Fibroblast of villous mesenchyme (primary cell): Measurements from ENCODE around the gene DHRSX. TPM values are rescaled to one million over a fixed set of nuclear protein-coding genes. Genes with fewer than 3 reads are reported as not detected.
A peak's percentile ranks its signal among the peaks of the same experiment; 100 is the strongest.
"Not testable (repeated sequence)": the region's sequence is repeated elsewhere in the genome, so short reads cannot be mapped to it uniquely, and the experiment has no call there.

ENCODE experiments used
- DNase-seq: peaks from one replicate; pipeline ENCODE4 v3.0.0-alpha.2; 2010; ENCODE audit warnings: low read depth
- H3K4me3 ChIP-seq: 2 replicates; pipeline ENCODE4 v1.5.1; 2011; ENCODE audit warnings: low read depth, mild to moderate bottlenecking, low read length
- CTCF ChIP-seq: IDR thresholded peaks from 2 replicates; pipeline ENCODE4 v1.5.1; 2012; ENCODE audit warnings: low read depth, mild to moderate bottlenecking, low read length; ENCODE audit not compliant: insufficient read depth
- total RNA-seq: library from RNA; depleted of rRNA; stranded (reverse); fragments of >200 nt; gene quantifications from 2 replicates; pipeline ENCODE4 v1.2.3, GENCODE V29; 2012

DHRSX gene
- total RNA-seq, 1 donor: 24.6 TPM

- H3K4me3 ChIP-seq: no peak overlapping the region
- TF ChIP-seq CTCF: no peak
- DNase-seq: peak; percentile 22
These were observed 36.7 kb downstream of the DHRSX start for GRCh38 chrX:2463973-2464676.

- H3K4me3 ChIP-seq: not testable (repeated sequence)
- peak; percentile 14 for DNase-seq
These were observed 37.3 kb downstream of the DHRSX start for GRCh38 chrX:2463481-2463880.

- no peak for DNase-seq
- no peak for TF ChIP-seq CTCF
These were observed 38.0 kb downstream of the DHRSX start for GRCh38 chrX:2462780-2463179.

GRCh38 chrX:2462074-2462473 is 38.7 kb downstream of the DHRSX start:
- no peak overlapping the region for H3K4me3 ChIP-seq
- no peak for DNase-seq
- no peak for TF ChIP-seq CTCF

More at GRCh38 chrX:2462780-2463179, 38.0 kb downstream of the DHRSX start:
- no peak overlapping the region for H3K4me3 ChIP-seq

- no peak for TF ChIP-seq CTCF
- no peak overlapping the region for H3K4me3 ChIP-seq
- DNase-seq: no peak
These were observed 39.1 kb downstream of the DHRSX start for GRCh38 chrX:2461711-2462016.

GRCh38 chrX:2460821-2461710 is 39.7 kb downstream of the DHRSX start:
- not testable (repeated sequence) for DNase-seq, H3K4me3 ChIP-seq

GRCh38 chrX:2460048-2460447 is 40.7 kb downstream of the DHRSX start:
- H3K4me3 ChIP-seq, DNase-seq: not testable (repeated sequence)

- DNase-seq: no peak
- H3K4me3 ChIP-seq: no peak overlapping the region
- TF ChIP-seq CTCF: no peak
These were observed 42.5 kb downstream of the DHRSX start for GRCh38 chrX:2458309-2458708.
